ENCODE results near the gene NKAIN2. TPM values are rescaled to one million over a fixed set of nuclear protein-coding genes. Genes with fewer than 3 reads are reported as not detected.

NKAIN2 gene
- total and polyA plus RNA-seq, 2 donors (not counting 3 experiments of a cell fraction or from before 2014, with no cell fraction given) = 0.03 TPM; not detected in 1

- no peaks in the 10 kb centered on the region for H3K36me3 ChIP-seq (ENCODE audit: control insufficient read depth in 2 of 2, extremely low read depth in 1 of 2, insufficient read depth in 2 of 2, low read length in 2 of 2)
- POLR2A ChIA-PET = no interaction called here
- no peaks in the 10 kb centered on the region for H3K27me3 ChIP-seq (ENCODE audit: control insufficient read depth in 2 of 2, insufficient read depth in 2 of 2, low read length in 2 of 2)
- TF ChIP-seq MYC (IDR thresholded peaks at IDR 0.05; ENCODE audit: low read depth, low read length) (no peak), EZH2 (IDR thresholded peaks at IDR 0.05; ENCODE audit: borderline replicate concordance, low read depth, low read length, severe bottlenecking) (no peak), GATA2 (IDR thresholded peaks at IDR 0.05; ENCODE audit: insufficient read depth, insufficient read length, low read depth, low read length) (no peak), MAX (IDR thresholded peaks at IDR 0.05; ENCODE audit: insufficient read depth, insufficient read length) (no peak), POLR2A (IDR thresholded peaks at IDR 0.05; ENCODE audit: low read depth, low read length) (no peak), JUN (IDR thresholded peaks at IDR 0.05; ENCODE audit: borderline replicate concordance, insufficient read depth, insufficient read length, low read depth) (no peak), POLR2AphosphoS5 (IDR thresholded peaks at IDR 0.05; ENCODE audit: insufficient read depth, low read depth, low read length) (no peak), CTCF (IDR thresholded peaks at IDR 0.05; ENCODE audit: extremely low read depth in 1 of 2, insufficient read depth in 1 of 2, low read depth in 1 of 2, low read length in 2 of 2) (no peak), FOS (IDR thresholded peaks at IDR 0.05; ENCODE audit: borderline replicate concordance, insufficient read depth, low read length) (no peak)
- no peak overlapping the region for H3K4me3 ChIP-seq (replicated peaks in 1 of 3; ENCODE audit: insufficient read depth in 1 of 3, low read depth in 1 of 3, low read length in 3 of 3)
- BruUV-seq (replicated peaks) = no TSS peak
- DNase-seq (ENCODE audit: low read depth, low spot score) = no peak
- H3K27ac ChIP-seq (ENCODE audit: insufficient read depth, low read depth, low read length) = no peak overlapping the region
- CTCF ChIA-PET = no interaction called here
- no peak overlapping the region for H2AFZ ChIP-seq (ENCODE audit: low read depth, low read length)
- intact Hi-C loops (cut with micrococcal nuclease) (no loop called here), dilution Hi-C loops (cut with MboI; ENCODE audit: extremely low pct_ligation_motif_present, low sequenced_read_pairs) (no loop called here)
- H3K9ac ChIP-seq (replicated peaks; ENCODE audit: extremely low read depth, insufficient read depth, low read length) = no peak overlapping the region
- H3K4me2 ChIP-seq (ENCODE audit: insufficient read depth, low read length) = no peak overlapping the region
- no peak for FAIRE-seq
- no peaks in the 10 kb centered on the region for H3K4me1 ChIP-seq (ENCODE audit: control insufficient read depth, extremely low read depth, insufficient read depth, low read length)
- H3K79me2 ChIP-seq (ENCODE audit: control insufficient read depth, insufficient read depth, low read length) = no peaks in the 10 kb centered on the region
- H3K9me1 ChIP-seq (replicated peaks; ENCODE audit: control insufficient read depth, extremely low read depth, insufficient read depth, low read length) = no peaks in the 10 kb centered on the region
- no peaks in the 10 kb centered on the region for H4K20me1 ChIP-seq (replicated peaks; ENCODE audit: control insufficient read depth, extremely low read depth, insufficient read depth, low read length)
- H3K9me3 ChIP-seq (replicated peaks; ENCODE audit: control insufficient read depth, insufficient read depth, low read length) = no peaks in the 10 kb centered on the region
These were observed 1018.5 kb downstream of the NKAIN2 start for GRCh38 chr6:124822204-124822613.
